ENCODE data around the gene ZC3H7A.
A peak's percentile ranks its signal among the peaks of the same experiment; 100 is the strongest.

ZC3H7A gene

GRCh38 chr16:11743308-11744074 lies 53.6 kb downstream of the ZC3H7A start (continued):
- TF ChIP-seq ZNF521 (tag by site-specific recombination; IDR thresholded peaks at IDR 0.05): no peak
- no peak for TF ChIP-seq ZNF274 (IDR thresholded peaks at IDR 0.05; ENCODE audit: low read length)
- TF ChIP-seq ZNF274 (tag by site-specific recombination; IDR thresholded peaks at IDR 0.05; ENCODE audit: borderline replicate concordance): no peak
- no peak for TF ChIP-seq ZNF658 (tag by site-specific recombination; IDR thresholded peaks at IDR 0.05)

- Histone ChIP-seq H3K36me3 (ENCODE audit: control insufficient read depth in 2 of 2, insufficient read depth in 1 of 2, low read length in 2 of 2) (no peaks in the 10 kb centered on the region; a peak in 1 of 3 replicates), H3K4me1 (ENCODE audit: control insufficient read depth, insufficient read depth, low read length) (peaks cover 9% of the 10 kb centered on the region), H3K27ac (ENCODE audit: extremely low read depth, low read depth, low read length) (peak within 1 kb of the TSS; percentile 78), H3K4me3 (ENCODE audit: low read depth, low read length) (peak within 1 kb of the TSS; percentile 91), H3K9me3 (ENCODE audit: control insufficient read depth, insufficient read depth, low read depth, low read length) (no peaks in the 10 kb centered on the region)
- POLR2A ChIA-PET: interaction anchor here (0.6 to 2.5 kb wide), 15 partner anchors 15 to 800 kb away, joined by 3 to 39 read pairs (median 4); partner anchors contain the start of genes DEXI, GSPT1, SNX29 and ZC3H7A
- CTCF ChIA-PET: interaction anchor here (0.6 to 1.3 kb wide), 4 partner anchors 19 to 433 kb away, joined by 3 to 4 read pairs (median 3); partner anchors contain the start of gene ZC3H7A
- TF ChIP-seq GLIS1 (tag by site-specific recombination; IDR thresholded peaks at IDR 0.05) (no peak; the same call in 1 of the 2 replicates), PRDM6 (tag by site-specific recombination; IDR thresholded peaks at IDR 0.05) (no peak), ZNF48 (tag by site-specific recombination; IDR thresholded peaks at IDR 0.05) (no peak), ZXDB (tag by site-specific recombination; IDR thresholded peaks at IDR 0.05) (peak; percentile 61), ZBTB17 (tag by site-specific recombination; IDR thresholded peaks at IDR 0.05) (peak; percentile 42; the same call in 1 of the 2 replicates), GLIS2 (tag by site-specific recombination; IDR thresholded peaks at IDR 0.05) (peak; percentile 90), ZNF214 (tag by site-specific recombination; IDR thresholded peaks at IDR 0.05; ENCODE audit: borderline replicate concordance) (no peak), PRDM1 (tag by site-specific recombination; IDR thresholded peaks at IDR 0.05) (no peak), CTCF (tag by site-specific recombination; IDR thresholded peaks at IDR 0.05) (no peak), ZBTB49 (tag by site-specific recombination; IDR thresholded peaks at IDR 0.05; ENCODE audit: low read depth) (no peak), GLI2 (tag by site-specific recombination; IDR thresholded peaks at IDR 0.05; ENCODE audit: borderline replicate concordance, low read depth) (no peak), ZBTB44 (tag by site-specific recombination; IDR thresholded peaks at IDR 0.05) (peak; percentile 52; the same call in 1 of the 2 replicates), ZFP69B (tag by site-specific recombination; IDR thresholded peaks at IDR 0.05) (peak; percentile 89), ZNF169 (tag by site-specific recombination; IDR thresholded peaks at IDR 0.05) (no peak), ZNF138 (tag by site-specific recombination; IDR thresholded peaks at IDR 0.05; ENCODE audit: borderline replicate concordance) (no peak), ZNF660 (tag by site-specific recombination; IDR thresholded peaks at IDR 0.05) (peak; percentile 72), ZNF768 (tag by site-specific recombination; IDR thresholded peaks at IDR 0.05) (no peak), ZEB2 (tag by site-specific recombination; IDR thresholded peaks at IDR 0.05) (peak; percentile 95), ZNF785 (tag by site-specific recombination; IDR thresholded peaks at IDR 0.05) (no peak), HOXC10 (CRISPR knock-in tag; IDR thresholded peaks at IDR 0.05) (no peak), KLF16 (tag by site-specific recombination; IDR thresholded peaks at IDR 0.05) (peak; percentile 85; the same call in 1 of the 2 replicates), ZNF488 (tag by site-specific recombination; IDR thresholded peaks at IDR 0.05) (no peak), ZNF664 (tag by site-specific recombination; IDR thresholded peaks at IDR 0.05) (no peak)
These were observed 54.3 kb downstream of the ZC3H7A start, which contains the start of gene TXNDC11 for GRCh38 chr16:11742536-11743307. Gene TXNDC11 (minus strand): TSS chr16:11742857. CDS start chr16:11742730, 127 bp downstream.
